ENCODE data around the gene GAL3ST3.
"Not testable (repeated sequence)": the region's sequence is repeated elsewhere in the genome, so short reads cannot be mapped to it uniquely, and the experiment has no call there.

Gene GAL3ST3

GRCh38 chr11:66044757-66045156, 4.2 kb downstream of the GAL3ST3 start:
- no peak for DNase-seq (ENCODE audit: low spot score)

- DNase-seq (ENCODE audit: low spot score): no peak
These were observed 5.7 kb downstream of the GAL3ST3 start for GRCh38 chr11:66042996-66043906.

GRCh38 chr11:66042227-66042995, 6.5 kb downstream of the GAL3ST3 start:
- no peak for DNase-seq (ENCODE audit: low spot score)

GRCh38 chr11:66039765-66040164, 9.2 kb downstream of the GAL3ST3 start:
- DNase-seq (ENCODE audit: low spot score): no peak

GRCh38 chr11:66037327-66037726, 11.6 kb downstream of the GAL3ST3 start:
- DNase-seq (ENCODE audit: low spot score): no peak

- no peak for DNase-seq (ENCODE audit: low spot score)
These were observed 12.6 kb downstream of the GAL3ST3 start for GRCh38 chr11:66036334-66036710.

GRCh38 chr11:66035653-66036333, 13.2 kb downstream of the GAL3ST3 start:
- no peak for DNase-seq (ENCODE audit: low spot score)

- no peak for DNase-seq (ENCODE audit: low spot score)
These were observed 15.8 kb downstream of the GAL3ST3 start for GRCh38 chr11:66032957-66033735.

GRCh38 chr11:66026017-66026529, 22.9 kb downstream of the GAL3ST3 start, which contains the start of gene CATSPER1:
Gene CATSPER1, minus strand, starts transcription at chr11:66026479. Its CDS starts 100 bp downstream, at chr11:66026379.
- DNase-seq (ENCODE audit: low spot score): no peak

GRCh38 chr11:66023186-66023440, 25.8 kb downstream of the GAL3ST3 start:
- DNase-seq (ENCODE audit: low spot score): not testable (repeated sequence)

GRCh38 chr11:66022401-66023185, 26.4 kb downstream of the GAL3ST3 start:
- DNase-seq (ENCODE audit: low spot score): peak; percentile 12

GRCh38 chr11:66020618-66021357, 28.2 kb downstream of the GAL3ST3 start:
- no peak for DNase-seq (ENCODE audit: low spot score)

GRCh38 chr11:66020212-66020611, 28.7 kb downstream of the GAL3ST3 start:
- no peak for DNase-seq (ENCODE audit: low spot score)

GRCh38 chr11:66017321-66017720, 31.6 kb downstream of the GAL3ST3 start:
- DNase-seq (ENCODE audit: low spot score): no peak

- no peak for DNase-seq (ENCODE audit: low spot score)
These were observed 32.2 kb downstream of the GAL3ST3 start for GRCh38 chr11:66016793-66017177.

- DNase-seq (ENCODE audit: low spot score): no peak
These were observed 32.8 kb downstream of the GAL3ST3 start for GRCh38 chr11:66015936-66016792.

GRCh38 chr11:66015454-66015881, 33.5 kb downstream of the GAL3ST3 start:
- DNase-seq (ENCODE audit: low spot score): no peak

GRCh38 chr11:66014804-66015453, 34.0 kb downstream of the GAL3ST3 start:
- DNase-seq (ENCODE audit: low spot score): no peak

GRCh38 chr11:66013762-66014100, 35.2 kb downstream of the GAL3ST3 start:
- DNase-seq (ENCODE audit: low spot score): no peak
